Activated CD4-positive, alpha-beta T cell treated with anti-CD3 and anti-CD28 coated beads, Interleukin-2, amount 10 ng/mL, durations not matched to agents 7 days and 5 days (primary cell): ENCODE results near the gene ZSWIM6. TPM values are rescaled to one million over a fixed set of nuclear protein-coding genes. Genes with fewer than 3 reads are reported as not detected.

Source experiments
- CTCF ChIA-PET: fragments of 350-600 bp; sonication (Branson Sonifier 250); formaldehyde crosslinking; loops from one replicate; lab custom pipeline; 2021; ENCODE audit warnings: antibody characterized with exemption; lab: Charles Lee
- POLR2A ChIA-PET: fragments of 350-600 bp; sonication (Branson Sonifier 250); formaldehyde crosslinking; loops from one replicate; lab custom pipeline; 2021; ENCODE audit warnings: antibody characterized with exemption; lab: Charles Lee
- DNase-seq: peaks from one replicate; pipeline ENCODE4 v3.0.0-alpha.2; 2020
- H3K27ac Mint-ChIP-seq: one replicate; pipeline ENCODE4 v1.8.0; 2021; ENCODE audit warnings: mild to moderate bottlenecking, moderate library complexity, mixed read lengths
- H3K27me3 Mint-ChIP-seq: one replicate; pipeline ENCODE4 v1.8.0; 2021; ENCODE audit warnings: mixed read lengths
- H3K36me3 Mint-ChIP-seq: one replicate; pipeline ENCODE4 v1.8.0; 2021; ENCODE audit warnings: low read depth, mixed read lengths
- H3K4me1 Mint-ChIP-seq: one replicate; pipeline ENCODE4 v1.8.0; 2021; ENCODE audit warnings: mixed read lengths
- H3K4me3 Mint-ChIP-seq: one replicate; pipeline ENCODE4 v1.8.0; 2021; ENCODE audit warnings: mild to moderate bottlenecking, moderate library complexity, mixed read lengths
- H3K9me3 Mint-ChIP-seq: one replicate; pipeline ENCODE4 v1.8.0; 2021; ENCODE audit warnings: mixed read lengths
- total RNA-seq, 2 experiments: library from RNA; stranded (reverse); gene quantifications; one replicate each; pipeline ENCODE4 v1.2.3, GENCODE V29; 2021

The ZSWIM6 gene
- total RNA-seq, 2 experiments from 2014 or later: 3.8 to 4.3 TPM

- DNase-seq: no peak
- ChIA-PET POLR2A (no interaction called here), CTCF (no interaction called here)
- Mint-ChIP-seq H3K9me3 (no peaks in the 10 kb centered on the region), H3K4me3 (no peak overlapping the region), H3K27me3 (no peaks in the 10 kb centered on the region), H3K27ac (no peak overlapping the region), H3K36me3 (no peaks in the 10 kb centered on the region), H3K4me1 (no peaks in the 10 kb centered on the region)
Measured at GRCh38 chr5:61551637-61552313, 219.7 kb downstream of the ZSWIM6 start.

GRCh38 chr5:61559146-61559545 is 227.1 kb downstream of the ZSWIM6 start:
- H3K27me3 Mint-ChIP-seq: no peaks in the 10 kb centered on the region
- no peaks in the 10 kb centered on the region for H3K36me3 Mint-ChIP-seq
- no peak overlapping the region for H3K27ac Mint-ChIP-seq
- POLR2A ChIA-PET: interaction anchor here (0.7 to 0.8 kb wide), 2 partner anchors 37 to 278 kb away, joined by 3 read pairs; no protein-coding TSS in a partner anchor
- CTCF ChIA-PET: no interaction called here
- H3K9me3 Mint-ChIP-seq: no peaks in the 10 kb centered on the region
- H3K4me1 Mint-ChIP-seq: no peaks in the 10 kb centered on the region
- DNase-seq: no peak
- no peak overlapping the region for H3K4me3 Mint-ChIP-seq

- H3K9me3 Mint-ChIP-seq: no peaks in the 10 kb centered on the region
- no peaks in the 10 kb centered on the region for H3K4me1 Mint-ChIP-seq
- no peak for DNase-seq
- no peaks in the 10 kb centered on the region for H3K27me3 Mint-ChIP-seq
- POLR2A ChIA-PET: no interaction called here
- no peak overlapping the region for H3K4me3 Mint-ChIP-seq
- H3K27ac Mint-ChIP-seq: no peak overlapping the region
- H3K36me3 Mint-ChIP-seq: no peaks in the 10 kb centered on the region
- CTCF ChIA-PET: no interaction called here
Measured at GRCh38 chr5:61559722-61560121, 227.7 kb downstream of the ZSWIM6 start.

- no peak overlapping the region for H3K27ac Mint-ChIP-seq
- H3K4me1 Mint-ChIP-seq: no peaks in the 10 kb centered on the region
- no peaks in the 10 kb centered on the region for H3K36me3 Mint-ChIP-seq
- no peak overlapping the region for H3K4me3 Mint-ChIP-seq
- no peak for DNase-seq
- H3K27me3 Mint-ChIP-seq: no peaks in the 10 kb centered on the region
- ChIA-PET POLR2A (no interaction called here), CTCF (no interaction called here)
- no peaks in the 10 kb centered on the region for H3K9me3 Mint-ChIP-seq
Measured at GRCh38 chr5:61563401-61563800, 231.3 kb downstream of the ZSWIM6 start.

- no peaks in the 10 kb centered on the region for H3K27me3 Mint-ChIP-seq
- no peak overlapping the region for H3K4me3 Mint-ChIP-seq
- H3K9me3 Mint-ChIP-seq: no peaks in the 10 kb centered on the region
- H3K27ac Mint-ChIP-seq: no peak overlapping the region
- POLR2A ChIA-PET: no interaction called here
- DNase-seq: no peak
- CTCF ChIA-PET: no interaction called here
- no peaks in the 10 kb centered on the region for H3K36me3 Mint-ChIP-seq
- no peaks in the 10 kb centered on the region for H3K4me1 Mint-ChIP-seq
Measured at GRCh38 chr5:61567337-61567736, 235.3 kb downstream of the ZSWIM6 start.

GRCh38 chr5:61569353-61569752 is 237.3 kb downstream of the ZSWIM6 start:
- Mint-ChIP-seq H3K27me3 (no peaks in the 10 kb centered on the region), H3K4me1 (no peaks in the 10 kb centered on the region), H3K9me3 (no peaks in the 10 kb centered on the region), H3K4me3 (no peak overlapping the region), H3K27ac (no peak overlapping the region), H3K36me3 (no peaks in the 10 kb centered on the region)
- ChIA-PET POLR2A (no interaction called here), CTCF (no interaction called here)
- no peak for DNase-seq

- ChIA-PET POLR2A (no interaction called here), CTCF (no interaction called here)
- no peaks in the 10 kb centered on the region for H3K4me1 Mint-ChIP-seq
- no peak overlapping the region for H3K4me3 Mint-ChIP-seq
- no peak for DNase-seq
- no peaks in the 10 kb centered on the region for H3K9me3 Mint-ChIP-seq
- H3K27me3 Mint-ChIP-seq: no peaks in the 10 kb centered on the region
- H3K27ac Mint-ChIP-seq: no peak overlapping the region
- no peaks in the 10 kb centered on the region for H3K36me3 Mint-ChIP-seq
Measured at GRCh38 chr5:61570767-61571166, 238.7 kb downstream of the ZSWIM6 start.

GRCh38 chr5:61572959-61573358 is 240.9 kb downstream of the ZSWIM6 start:
- H3K36me3 Mint-ChIP-seq: no peaks in the 10 kb centered on the region
- H3K27ac Mint-ChIP-seq: no peak overlapping the region
- no peaks in the 10 kb centered on the region for H3K27me3 Mint-ChIP-seq
- ChIA-PET POLR2A (no interaction called here), CTCF (no interaction called here)
- no peaks in the 10 kb centered on the region for H3K4me1 Mint-ChIP-seq
- H3K4me3 Mint-ChIP-seq: no peak overlapping the region
- no peak for DNase-seq
- no peaks in the 10 kb centered on the region for H3K9me3 Mint-ChIP-seq

GRCh38 chr5:61575103-61575502 is 243.0 kb downstream of the ZSWIM6 start:
- CTCF ChIA-PET: no interaction called here
- H3K27me3 Mint-ChIP-seq: no peaks in the 10 kb centered on the region
- POLR2A ChIA-PET: no interaction called here
- H3K36me3 Mint-ChIP-seq: no peaks in the 10 kb centered on the region
- H3K4me1 Mint-ChIP-seq: no peaks in the 10 kb centered on the region
- H3K27ac Mint-ChIP-seq: no peak overlapping the region
- H3K9me3 Mint-ChIP-seq: no peaks in the 10 kb centered on the region
- no peak overlapping the region for H3K4me3 Mint-ChIP-seq
- no peak for DNase-seq

GRCh38 chr5:61575581-61575980 is 243.5 kb downstream of the ZSWIM6 start:
- no peaks in the 10 kb centered on the region for H3K4me1 Mint-ChIP-seq
- CTCF ChIA-PET: no interaction called here
- POLR2A ChIA-PET: no interaction called here
- H3K9me3 Mint-ChIP-seq: no peaks in the 10 kb centered on the region
- H3K27me3 Mint-ChIP-seq: no peaks in the 10 kb centered on the region
- H3K4me3 Mint-ChIP-seq: no peak overlapping the region
- H3K36me3 Mint-ChIP-seq: no peaks in the 10 kb centered on the region
- no peak overlapping the region for H3K27ac Mint-ChIP-seq
- no peak for DNase-seq

- ChIA-PET CTCF (interaction anchor here (0.9 kb wide), 1 partner anchor 11 kb away, joined by 3 read pairs; no protein-coding TSS in a partner anchor), POLR2A (no interaction called here)
- DNase-seq: no peak
Measured at GRCh38 chr5:61576556-61576955, 244.5 kb downstream of the ZSWIM6 start.

GRCh38 chr5:61578858-61579503 is 246.9 kb downstream of the ZSWIM6 start:
- Mint-ChIP-seq H3K9me3 (no peaks in the 10 kb centered on the region), H3K27ac (no peak overlapping the region), H3K4me3 (no peak overlapping the region), H3K36me3 (no peaks in the 10 kb centered on the region), H3K4me1 (no peaks in the 10 kb centered on the region), H3K27me3 (no peaks in the 10 kb centered on the region)
- ChIA-PET CTCF (interaction anchor here (1.5 kb wide), 1 partner anchor 21 kb away, joined by 4 read pairs; no protein-coding TSS in a partner anchor), POLR2A (no interaction called here)
- no peak for DNase-seq

More at GRCh38 chr5:61576556-61576955, 244.5 kb downstream of the ZSWIM6 start:
- H3K27ac Mint-ChIP-seq: no peak overlapping the region
- H3K4me1 Mint-ChIP-seq: no peaks in the 10 kb centered on the region
- no peaks in the 10 kb centered on the region for H3K27me3 Mint-ChIP-seq
- H3K36me3 Mint-ChIP-seq: no peaks in the 10 kb centered on the region
- H3K9me3 Mint-ChIP-seq: no peaks in the 10 kb centered on the region
- no peak overlapping the region for H3K4me3 Mint-ChIP-seq

- POLR2A ChIA-PET: no interaction called here
- no peaks in the 10 kb centered on the region for H3K36me3 Mint-ChIP-seq
Measured at GRCh38 chr5:61582205-61582820, 250.3 kb downstream of the ZSWIM6 start.

More at GRCh38 chr5:61582205-61582820, 250.3 kb downstream of the ZSWIM6 start:
- H3K9me3 Mint-ChIP-seq: no peaks in the 10 kb centered on the region
- H3K27ac Mint-ChIP-seq: no peak overlapping the region
- CTCF ChIA-PET: no interaction called here
- H3K4me1 Mint-ChIP-seq: no peaks in the 10 kb centered on the region
- H3K27me3 Mint-ChIP-seq: no peaks in the 10 kb centered on the region
- no peak for DNase-seq
- no peak overlapping the region for H3K4me3 Mint-ChIP-seq
